Hepatocyte (in vitro differentiated cells): ENCODE measurements around the gene DSG1.

ENCODE experiments used
- EZH2 ChIP-seq: fragments of 200-600 bp; sonication (generic); IDR thresholded peaks from 2 replicates; pipeline ENCODE4 v1.6.1; 2016; ENCODE audit warnings: antibody characterized with exemption, mild to moderate bottlenecking, borderline replicate concordance
- EZH2phosphoT487 ChIP-seq: fragments of 200-600 bp; sonication (generic); IDR thresholded peaks from one replicate; pipeline ENCODE4 v1.6.1; 2018; ENCODE audit warnings: antibody characterized with exemption, mild to moderate bottlenecking, low read depth, moderate library complexity; ENCODE audit not compliant: unreplicated experiment, severe bottlenecking
- TF ChIP-seq, protein P1 (sequence below): fragments of 200-600 bp; sonication (generic); IDR thresholded peaks from 2 replicates; pipeline ENCODE4 v1.5.1; 2016; ENCODE audit warnings: antibody characterized with exemption, mild to moderate bottlenecking; ENCODE audit not compliant: poor library complexity

DNA sequence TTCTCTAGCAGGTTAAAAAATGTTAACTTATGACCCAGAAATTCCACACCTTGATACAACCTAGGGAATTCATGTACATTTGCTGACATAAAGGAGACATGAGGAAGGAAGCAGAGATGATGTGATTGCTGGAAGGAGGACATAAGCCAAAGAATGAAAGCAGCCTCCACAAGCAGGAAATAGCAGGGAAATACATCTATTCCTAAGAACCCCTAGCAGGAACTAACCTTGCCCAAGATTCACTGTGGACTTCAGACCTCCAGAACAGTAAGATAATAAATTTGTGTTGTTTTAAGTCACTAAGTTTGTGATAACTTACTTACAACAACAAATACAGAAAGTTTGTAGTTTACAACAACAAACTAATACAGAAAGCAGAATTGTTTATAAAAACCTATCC is 54.0 kb downstream of the DSG1 start:
- TF ChIP-seq, protein P1, sequence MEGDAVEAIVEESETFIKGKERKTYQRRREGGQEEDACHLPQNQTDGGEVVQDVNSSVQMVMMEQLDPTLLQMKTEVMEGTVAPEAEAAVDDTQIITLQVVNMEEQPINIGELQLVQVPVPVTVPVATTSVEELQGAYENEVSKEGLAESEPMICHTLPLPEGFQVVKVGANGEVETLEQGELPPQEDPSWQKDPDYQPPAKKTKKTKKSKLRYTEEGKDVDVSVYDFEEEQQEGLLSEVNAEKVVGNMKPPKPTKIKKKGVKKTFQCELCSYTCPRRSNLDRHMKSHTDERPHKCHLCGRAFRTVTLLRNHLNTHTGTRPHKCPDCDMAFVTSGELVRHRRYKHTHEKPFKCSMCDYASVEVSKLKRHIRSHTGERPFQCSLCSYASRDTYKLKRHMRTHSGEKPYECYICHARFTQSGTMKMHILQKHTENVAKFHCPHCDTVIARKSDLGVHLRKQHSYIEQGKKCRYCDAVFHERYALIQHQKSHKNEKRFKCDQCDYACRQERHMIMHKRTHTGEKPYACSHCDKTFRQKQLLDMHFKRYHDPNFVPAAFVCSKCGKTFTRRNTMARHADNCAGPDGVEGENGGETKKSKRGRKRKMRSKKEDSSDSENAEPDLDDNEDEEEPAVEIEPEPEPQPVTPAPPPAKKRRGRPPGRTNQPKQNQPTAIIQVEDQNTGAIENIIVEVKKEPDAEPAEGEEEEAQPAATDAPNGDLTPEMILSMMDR, result no peak
- TF ChIP-seq EZH2, result no peak
- no peak for TF ChIP-seq EZH2phosphoT487
